Type B pancreatic cell (in vitro differentiated cells): ENCODE results near the gene SCYL2. TPM values are rescaled to one million over a fixed set of nuclear protein-coding genes. Genes with fewer than 3 reads are reported as not detected.
"Not testable (repeated sequence)": the region's sequence is repeated elsewhere in the genome, so short reads cannot be mapped to it uniquely, and the experiment has no call there.

Experiments used
- DNase-seq: peaks from one replicate; pipeline ENCODE4 v3.0.0; 2021; ENCODE audit warnings: mixed read lengths; ENCODE audit not compliant: unreplicated experiment; ENCODE audit errors: extremely low spot score
- H3K27ac Mint-ChIP-seq: 2 replicates; pipeline ENCODE4 v1.8.0; 2021; ENCODE audit warnings: mild to moderate bottlenecking, mixed read lengths
- H3K27me3 Mint-ChIP-seq: 2 replicates; pipeline ENCODE4 v1.8.0; 2021; ENCODE audit warnings: mixed read lengths
- H3K36me3 Mint-ChIP-seq: 2 replicates; pipeline ENCODE4 v1.8.0; 2021; ENCODE audit warnings: mixed read lengths
- H3K4me1 Mint-ChIP-seq: one replicate; pipeline ENCODE4 v1.8.0; 2021; ENCODE audit warnings: mixed read lengths; ENCODE audit not compliant: unreplicated experiment
- H3K4me3 Mint-ChIP-seq: 2 replicates; pipeline ENCODE4 v1.8.0; 2021; ENCODE audit warnings: mild to moderate bottlenecking, mixed read lengths
- H3K9me3 Mint-ChIP-seq: 2 replicates; pipeline ENCODE4 v1.8.0; 2021; ENCODE audit warnings: mixed read lengths
- total RNA-seq: library from RNA; stranded (reverse); gene quantifications from 2 replicates; pipeline ENCODE4 v1.2.1, GENCODE V29; 2021; ENCODE audit warnings: low replicate concordance
- TF ChIP-seq, protein P1 (sequence below): fragments of 200-600 bp; sonication (generic); conservative IDR thresholded peaks from 2 replicates; pipeline ENCODE4 v1.5.0; 2021; ENCODE audit warnings: antibody characterized with exemption, mild to moderate bottlenecking

SCYL2 gene
- total RNA-seq, 1 donor from 2014 or later: 53.9 TPM

DNA sequence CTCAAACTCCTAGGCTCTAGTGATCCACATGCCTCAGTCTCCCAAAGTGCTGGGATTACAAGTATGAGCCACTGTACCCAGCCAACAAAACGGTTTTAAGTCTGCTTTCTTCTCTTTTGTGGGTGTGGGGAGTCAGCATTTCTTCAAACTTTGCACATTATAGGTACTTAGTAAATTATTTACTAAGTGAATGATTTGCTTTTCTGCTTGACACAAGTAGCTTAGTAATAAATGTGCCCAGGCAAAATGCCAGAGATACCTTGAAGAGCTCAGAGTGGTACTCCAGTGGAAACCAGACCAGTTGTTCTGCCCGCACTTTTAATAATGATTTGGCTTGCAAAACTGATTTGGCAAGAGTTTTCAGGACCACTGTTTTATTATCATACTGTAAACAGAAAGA lies 15.1 kb upstream of the SCYL2 start:
- H3K27ac Mint-ChIP-seq: no peak overlapping the region
- DNase-seq: no peak
- no peak overlapping the region for H3K4me3 Mint-ChIP-seq
- H3K9me3 Mint-ChIP-seq: no peaks in the 10 kb centered on the region
- H3K27me3 Mint-ChIP-seq: no peaks in the 10 kb centered on the region
- TF ChIP-seq, protein P1, sequence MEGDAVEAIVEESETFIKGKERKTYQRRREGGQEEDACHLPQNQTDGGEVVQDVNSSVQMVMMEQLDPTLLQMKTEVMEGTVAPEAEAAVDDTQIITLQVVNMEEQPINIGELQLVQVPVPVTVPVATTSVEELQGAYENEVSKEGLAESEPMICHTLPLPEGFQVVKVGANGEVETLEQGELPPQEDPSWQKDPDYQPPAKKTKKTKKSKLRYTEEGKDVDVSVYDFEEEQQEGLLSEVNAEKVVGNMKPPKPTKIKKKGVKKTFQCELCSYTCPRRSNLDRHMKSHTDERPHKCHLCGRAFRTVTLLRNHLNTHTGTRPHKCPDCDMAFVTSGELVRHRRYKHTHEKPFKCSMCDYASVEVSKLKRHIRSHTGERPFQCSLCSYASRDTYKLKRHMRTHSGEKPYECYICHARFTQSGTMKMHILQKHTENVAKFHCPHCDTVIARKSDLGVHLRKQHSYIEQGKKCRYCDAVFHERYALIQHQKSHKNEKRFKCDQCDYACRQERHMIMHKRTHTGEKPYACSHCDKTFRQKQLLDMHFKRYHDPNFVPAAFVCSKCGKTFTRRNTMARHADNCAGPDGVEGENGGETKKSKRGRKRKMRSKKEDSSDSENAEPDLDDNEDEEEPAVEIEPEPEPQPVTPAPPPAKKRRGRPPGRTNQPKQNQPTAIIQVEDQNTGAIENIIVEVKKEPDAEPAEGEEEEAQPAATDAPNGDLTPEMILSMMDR: no peak
- peaks cover 6% of the 10 kb centered on the region for H3K4me1 Mint-ChIP-seq
- no peaks in the 10 kb centered on the region for H3K36me3 Mint-ChIP-seq

DNA sequence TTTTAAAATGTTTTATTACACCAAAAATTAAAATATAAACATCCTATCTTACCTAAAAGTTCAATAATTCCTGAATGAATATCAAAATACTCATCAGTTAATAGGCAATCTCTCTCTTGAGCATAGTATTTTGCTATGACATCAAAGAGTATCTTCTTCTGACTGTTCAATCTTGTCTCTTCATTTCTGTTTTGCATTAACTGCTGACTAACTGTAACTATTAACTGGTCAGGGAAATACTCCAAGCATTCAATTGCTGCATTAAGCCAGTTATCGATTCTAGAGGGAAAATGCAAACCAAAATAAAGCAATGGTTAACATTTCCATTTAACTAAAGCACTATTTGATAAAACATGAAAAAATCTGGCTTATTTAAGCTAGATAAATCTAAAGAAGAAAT lies 13.5 kb upstream of the SCYL2 start:
- Mint-ChIP-seq H3K36me3 (no peaks in the 10 kb centered on the region), H3K4me1 (peaks cover 6% of the 10 kb centered on the region), H3K27me3 (no peaks in the 10 kb centered on the region), H3K4me3 (no peak overlapping the region), H3K9me3 (no peaks in the 10 kb centered on the region), H3K27ac (no peak overlapping the region)
- TF ChIP-seq, protein P1: no peak
- no peak for DNase-seq

DNA sequence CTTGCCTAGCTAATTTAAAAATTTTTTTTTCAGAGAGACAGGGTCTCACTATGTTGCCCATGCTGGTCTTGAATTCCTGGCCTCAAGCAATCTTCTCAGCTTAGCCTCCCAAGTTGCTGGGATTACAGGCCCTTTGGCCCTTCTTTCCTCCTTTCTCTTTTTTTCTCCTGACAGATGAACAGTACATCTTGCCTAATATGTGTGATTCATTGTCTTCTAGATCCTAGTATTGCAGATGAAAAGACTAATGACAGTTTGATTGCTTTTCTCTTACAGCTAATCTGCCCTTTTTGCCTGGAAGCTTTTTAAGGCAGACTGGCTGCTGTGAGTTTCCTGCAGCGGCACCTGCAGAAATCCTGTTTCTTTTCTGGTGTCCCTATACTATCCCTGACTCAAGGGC lies 12.1 kb upstream of the SCYL2 start:
- peaks cover 6% of the 10 kb centered on the region for H3K4me1 Mint-ChIP-seq
- DNase-seq: no peak
- no peaks in the 10 kb centered on the region for H3K36me3 Mint-ChIP-seq
- no peak overlapping the region for H3K27ac Mint-ChIP-seq
- TF ChIP-seq, protein P1: no peak
- H3K4me3 Mint-ChIP-seq: no peak overlapping the region
- H3K27me3 Mint-ChIP-seq: no peaks in the 10 kb centered on the region
- no peaks in the 10 kb centered on the region for H3K9me3 Mint-ChIP-seq

DNA sequence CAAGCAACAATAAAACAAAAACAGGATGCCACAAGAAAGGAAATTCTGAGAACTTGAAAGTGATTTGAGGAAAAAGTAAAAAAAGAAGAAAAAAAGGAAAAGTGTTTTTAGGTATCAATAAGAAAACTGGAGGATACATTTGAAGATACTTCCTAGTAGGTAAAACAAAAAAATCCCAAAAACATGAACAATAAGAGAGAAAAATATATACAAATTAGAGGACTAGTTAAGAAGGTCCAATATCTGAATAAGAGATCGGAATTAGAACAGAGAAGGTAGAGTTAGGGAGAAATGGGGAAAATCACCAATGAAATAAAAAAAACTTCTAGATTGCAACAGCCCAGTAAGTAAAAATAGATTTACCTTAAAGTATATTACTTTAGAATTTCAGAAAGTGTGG lies 8.8 kb upstream of the SCYL2 start:
- DNase-seq: no peak
- Mint-ChIP-seq H3K4me3 (no peak overlapping the region), H3K4me1 (peaks cover 6% of the 10 kb centered on the region), H3K36me3 (no peaks in the 10 kb centered on the region), H3K27me3 (no peaks in the 10 kb centered on the region), H3K9me3 (no peaks in the 10 kb centered on the region), H3K27ac (no peak overlapping the region)
- TF ChIP-seq, protein P1: no peak

DNA sequence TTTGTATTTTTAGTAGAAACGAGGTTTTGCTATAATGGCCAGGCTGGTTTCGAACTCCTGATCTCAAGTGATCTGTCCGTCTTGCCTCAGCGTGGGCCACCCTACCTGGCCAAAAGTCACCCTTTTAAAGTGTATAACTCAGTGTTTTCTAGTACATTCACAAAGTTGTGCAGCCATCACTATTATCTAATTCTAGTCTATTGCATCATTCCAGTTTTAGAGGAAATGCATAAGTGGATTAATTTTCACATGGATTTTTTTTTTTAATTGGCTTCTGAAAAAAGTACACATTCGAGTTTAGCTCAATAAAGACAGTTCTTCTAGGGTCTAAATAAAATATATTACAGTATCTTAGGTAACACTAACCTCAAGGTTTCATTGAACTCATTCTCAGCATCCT lies 3.8 kb upstream of the SCYL2 start:
- Mint-ChIP-seq H3K27ac (no peak overlapping the region), H3K9me3 (no peaks in the 10 kb centered on the region), H3K4me1 (peaks cover 3% of the 10 kb centered on the region), H3K36me3 (no peaks in the 10 kb centered on the region), H3K27me3 (no peaks in the 10 kb centered on the region), H3K4me3 (no peak overlapping the region)
- TF ChIP-seq, protein P1: no peak
- no peak for DNase-seq

DNA sequence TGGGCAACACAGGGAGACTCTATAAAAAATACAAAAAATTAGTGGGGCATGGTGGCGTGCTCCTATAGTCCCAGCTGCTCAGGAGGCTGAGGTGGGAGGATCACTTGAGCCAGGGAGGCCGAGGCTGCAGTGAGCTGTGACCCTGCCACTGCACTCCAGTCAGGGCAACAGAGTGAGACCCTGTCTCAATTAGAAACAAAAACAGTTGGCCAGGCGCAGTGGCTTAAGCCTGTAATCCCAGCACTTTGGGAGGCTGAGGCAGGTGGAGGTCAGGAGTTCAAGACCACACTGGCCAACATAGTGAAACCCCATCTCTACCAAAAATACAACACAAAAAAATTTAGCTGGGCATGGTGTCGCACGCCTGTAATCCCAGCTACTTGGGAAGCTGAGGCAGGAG lies 1.9 kb upstream of the SCYL2 start:
- H3K27me3 Mint-ChIP-seq, H3K27ac Mint-ChIP-seq, DNase-seq, H3K36me3 Mint-ChIP-seq, H3K9me3 Mint-ChIP-seq: not testable (repeated sequence)
- Mint-ChIP-seq H3K4me1 (peaks cover 15% of the 10 kb centered on the region), H3K4me3 (peak overlapping the region; percentile 64)
